Gastrocnemius medialis (tissue), 4 donors: ENCODE data around the gene RHOU. TPM values are rescaled to one million over a fixed set of nuclear protein-coding genes. Genes with fewer than 3 reads are reported as not detected.

Source experiments
- ATAC-seq, 2 donors: fragments of 150-250 bp; one replicate each; pipeline ENCODE4 v1.9.1; 2016
- DNase-seq, 2 donors: peaks; one replicate each; pipeline ENCODE4 v3.0.0-alpha.2; 2019
- H3K27ac ChIP-seq, 4 donors: fragments of 200-600 bp; sonication (generic); 1 replicate in 1 of 4; 2 replicates in 3 of 4; pipeline ENCODE4 v1.5.1; 2016 to 2018; ENCODE audit warnings: mild to moderate bottlenecking in 2 of 4, moderate library complexity in 1 of 4
- H3K27me3 ChIP-seq, 3 donors: fragments of 200-600 bp; sonication (generic) in 2 of 3; 1 replicate in 1 of 3; 2 replicates in 2 of 3; pipeline versions ENCODE4 v1.5.1 to v1.6.0; 2016 to 2019; ENCODE audit warnings: mild to moderate bottlenecking in 1 of 3, moderate library complexity in 1 of 3
- H3K36me3 ChIP-seq, 2 donors: fragments of 200-600 bp; sonication (generic) in 1 of 2; one replicate each; pipeline ENCODE4 v1.5.1; 2017 to 2018
- H3K4me1 ChIP-seq, 2 donors: fragments of 200-600 bp; sonication (generic) in 1 of 2; one replicate each; pipeline ENCODE4 v1.5.1; 2016 to 2017; ENCODE audit warnings: mild to moderate bottlenecking in 2 of 2
- H3K4me3 ChIP-seq, 4 donors: fragments of 200-600 bp; sonication (generic) in 3 of 4; 1 replicate in 1 of 4; 2 replicates in 3 of 4; pipeline ENCODE4 v1.5.1; 2016 to 2019; ENCODE audit warnings: mild to moderate bottlenecking in 2 of 4
- H3K9me3 ChIP-seq, 3 donors: fragments of 200-600 bp; sonication (generic) in 2 of 3; 1 replicate in 1 of 3; 2 replicates in 2 of 3; pipeline ENCODE4 v1.5.1; 2016 to 2019
- POLR2A ChIP-seq, 2 donors: fragments of 450-650 bp; IDR thresholded peaks; one replicate each; pipeline ENCODE4 v1.6.1; 2017; ENCODE audit warnings: antibody characterized with exemption in 2 of 2, mild to moderate bottlenecking in 2 of 2, moderate library complexity in 2 of 2
- in situ Hi-C, 4 donors: fragments of 200-750 bp; cut with MboI; loops; one replicate each; pipeline versions ENCODE4 v1.15.0 to v1.8.0; 2017; ENCODE audit warnings: low sequenced_read_pairs in 4 of 4
- intact Hi-C: fragments of 100-400 bp; cut with DNase I; formaldehyde crosslinking; loops from one replicate; pipeline ENCODE4 v1.15.1; 2023; ENCODE audit warnings: low total_unique reads
- total RNA-seq, 4 donors: library from RNA; depleted of rRNA; stranded (reverse); fragments of >200 nt; gene quantifications; one replicate each; pipeline versions ENCODE4 v1.1.0 to v1.2.3, GENCODE V29; 2016
- TF ChIP-seq, protein P1 (sequence below), 5 experiments: fragments of 450-650 bp in 3 of 5; fragments of 200-600 bp in 2 of 5; sonication (generic) in 2 of 5; IDR thresholded peaks in 4 of 5; conservative IDR thresholded peaks in 1 of 5; 1 replicate in 4 of 5; 2 replicates in 1 of 5; pipeline ENCODE4 v1.5.1; 2016 to 2019; ENCODE audit warnings: antibody characterized with exemption in 5 of 5, mild to moderate bottlenecking in 3 of 5, moderate library complexity in 3 of 5

The RHOU gene
- total RNA-seq, 4 donors from 2014 or later: 11.8 to 65.2 (median 47.4) TPM

- DNase-seq (no peak), ATAC-seq (no peak)
- Histone ChIP-seq H3K36me3 (no peaks in the 10 kb centered on the region), H3K4me1 (peaks cover 6 to 26% of the 10 kb centered on the region in 2 donors), H3K27ac (no peak overlapping the region), H3K27me3 (no peaks in the 10 kb centered on the region), H3K4me3 (no peak overlapping the region), H3K9me3 (no peaks in the 10 kb centered on the region)
- intact Hi-C loops (no loop called here), in situ Hi-C loops (no loop called here)
- TF ChIP-seq, protein P1, sequence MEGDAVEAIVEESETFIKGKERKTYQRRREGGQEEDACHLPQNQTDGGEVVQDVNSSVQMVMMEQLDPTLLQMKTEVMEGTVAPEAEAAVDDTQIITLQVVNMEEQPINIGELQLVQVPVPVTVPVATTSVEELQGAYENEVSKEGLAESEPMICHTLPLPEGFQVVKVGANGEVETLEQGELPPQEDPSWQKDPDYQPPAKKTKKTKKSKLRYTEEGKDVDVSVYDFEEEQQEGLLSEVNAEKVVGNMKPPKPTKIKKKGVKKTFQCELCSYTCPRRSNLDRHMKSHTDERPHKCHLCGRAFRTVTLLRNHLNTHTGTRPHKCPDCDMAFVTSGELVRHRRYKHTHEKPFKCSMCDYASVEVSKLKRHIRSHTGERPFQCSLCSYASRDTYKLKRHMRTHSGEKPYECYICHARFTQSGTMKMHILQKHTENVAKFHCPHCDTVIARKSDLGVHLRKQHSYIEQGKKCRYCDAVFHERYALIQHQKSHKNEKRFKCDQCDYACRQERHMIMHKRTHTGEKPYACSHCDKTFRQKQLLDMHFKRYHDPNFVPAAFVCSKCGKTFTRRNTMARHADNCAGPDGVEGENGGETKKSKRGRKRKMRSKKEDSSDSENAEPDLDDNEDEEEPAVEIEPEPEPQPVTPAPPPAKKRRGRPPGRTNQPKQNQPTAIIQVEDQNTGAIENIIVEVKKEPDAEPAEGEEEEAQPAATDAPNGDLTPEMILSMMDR (IDR thresholded peaks at IDR 0.05 in 4 of 5, conservative IDR thresholded peaks at IDR 0.05 in 1 of 5): no peak
- TF ChIP-seq POLR2A (IDR thresholded peaks at IDR 0.05): no peak
These were observed 58.9 kb downstream of the RHOU start for GRCh38 chr1:228794173-228794572.

GRCh38 chr1:228794810-228795209 is 59.5 kb downstream of the RHOU start:
- H3K4me3 ChIP-seq: no peak overlapping the region
- H3K36me3 ChIP-seq: no peaks in the 10 kb centered on the region
- TF ChIP-seq, protein P1 (IDR thresholded peaks at IDR 0.05 in 4 of 5, conservative IDR thresholded peaks at IDR 0.05 in 1 of 5): no peak
- no peak for TF ChIP-seq POLR2A (IDR thresholded peaks at IDR 0.05)
- no peaks in the 10 kb centered on the region for H3K9me3 ChIP-seq
- no peaks in the 10 kb centered on the region for H3K27me3 ChIP-seq
- DNase-seq: no peak
- ATAC-seq: no peak
- peaks cover 6 to 26% of the 10 kb centered on the region in 2 donors for H3K4me1 ChIP-seq
- in situ Hi-C loops: no loop called here
- intact Hi-C loops: no loop called here
- no peak overlapping the region for H3K27ac ChIP-seq

GRCh38 chr1:228795596-228795995 is 60.3 kb downstream of the RHOU start:
- in situ Hi-C loops: no loop called here
- TF ChIP-seq POLR2A (IDR thresholded peaks at IDR 0.05): no peak
- TF ChIP-seq, protein P1 (IDR thresholded peaks at IDR 0.05 in 4 of 5, conservative IDR thresholded peaks at IDR 0.05 in 1 of 5): no peak

More at GRCh38 chr1:228795596-228795995, 60.3 kb downstream of the RHOU start:
- intact Hi-C loops: no loop called here
- H3K4me3 ChIP-seq: no peak overlapping the region
- no peaks in the 10 kb centered on the region for H3K36me3 ChIP-seq
- no peak for ATAC-seq
- no peak overlapping the region for H3K27ac ChIP-seq
- no peak for DNase-seq
- H3K9me3 ChIP-seq: no peaks in the 10 kb centered on the region
- H3K27me3 ChIP-seq: no peaks in the 10 kb centered on the region
- H3K4me1 ChIP-seq: peaks cover 6 to 29% of the 10 kb centered on the region in 2 donors

Other genes starting within 250 kb of the RHOU start
- 10 to 100 TPM; 33.5 to 99.8 (median 62.5) TPM for gene RNF187, start 248.1 kb upstream of the RHOU start, total RNA-seq